ENCODE data around the gene CCL8.

GRCh38 chr17:34368196-34368945, 49.1 kb downstream of the CCL8 start:
- TF ChIP-seq YY1 (IDR thresholded peaks at IDR 0.05; ENCODE audit: insufficient read depth, insufficient read length) (no peak), ZNF274 (IDR thresholded peaks at IDR 0.05; ENCODE audit: low read depth, low read length) (no peak), SUZ12 (IDR thresholded peaks at IDR 0.05; ENCODE audit: extremely low read depth, insufficient read depth, insufficient read length) (no peak)

All from NT2/D1 (cell line).